MM.1S (cell line): ENCODE measurements around the gene KRTAP12-3.
"Not testable (repeated sequence)": the region's sequence is repeated elsewhere in the genome, so short reads cannot be mapped to it uniquely, and the experiment has no call there.

ENCODE experiments used
- DNase-seq: peaks from one replicate; pipeline ENCODE4 v3.0.0-alpha.2; 2015
- H2AFZ ChIP-seq: fragments of 300-600 bp; sonication (generic); 2 replicates; pipeline ENCODE4 v1.6.0; 2016; ENCODE audit warnings: antibody characterized with exemption, low read length
- H3F3A ChIP-seq: fragments of 300-600 bp; sonication (generic); 2 replicates; pipeline ENCODE4 v1.6.1; 2016; ENCODE audit warnings: mild to moderate bottlenecking, antibody characterized with exemption, low read length, moderate library complexity, mixed read lengths; ENCODE audit not compliant: insufficient read depth
- H3K27ac ChIP-seq: fragments of 300-600 bp; sonication (generic); 2 replicates; pipeline ENCODE4 v1.5.1; 2016; ENCODE audit warnings: mild to moderate bottlenecking, low read length
- H3K27me3 ChIP-seq: fragments of 300-600 bp; sonication (generic); replicated peaks from 2 replicates; pipeline ENCODE4 v1.6.0; 2016; ENCODE audit warnings: low read length; ENCODE audit not compliant: insufficient read depth
- H3K36me3 ChIP-seq: fragments of 300-600 bp; sonication (generic); replicated peaks from 2 replicates; pipeline ENCODE4 v1.6.1; 2016; ENCODE audit warnings: mild to moderate bottlenecking, low read length, mixed read lengths; ENCODE audit not compliant: insufficient read depth
- H3K4me1 ChIP-seq: fragments of 300-600 bp; sonication (generic); 2 replicates; pipeline ENCODE4 v1.6.1; 2016; ENCODE audit warnings: low read length, mixed read lengths
- H3K4me2 ChIP-seq: fragments of 300-600 bp; sonication (generic); 2 replicates; pipeline ENCODE4 v1.6.0; 2016; ENCODE audit warnings: low read depth, low read length
- H3K4me3 ChIP-seq: fragments of 300-600 bp; sonication (generic); 2 replicates; pipeline ENCODE4 v1.5.1; 2016; ENCODE audit warnings: low read length, mixed read lengths
- H3K79me2 ChIP-seq: fragments of 300-600 bp; sonication (generic); 2 replicates; pipeline ENCODE4 v1.6.1; 2016; ENCODE audit warnings: mixed run types, low read length, mixed read lengths
- H3K9ac ChIP-seq: fragments of 300-600 bp; sonication (generic); 2 replicates; pipeline ENCODE4 v1.6.1; 2016; ENCODE audit warnings: low read length, mixed read lengths
- H3K9me2 ChIP-seq: fragments of 300-600 bp; sonication (generic); replicated peaks from 2 replicates; pipeline ENCODE4 v1.6.1; 2016; ENCODE audit warnings: mild to moderate bottlenecking, low read length, mixed read lengths; ENCODE audit not compliant: insufficient read depth
- H3K9me3 ChIP-seq: fragments of 300-600 bp; sonication (generic); replicated peaks from 2 replicates; pipeline ENCODE4 v1.6.1; 2016; ENCODE audit warnings: mild to moderate bottlenecking, low read length, mixed read lengths; ENCODE audit not compliant: insufficient read depth
- H4K20me1 ChIP-seq: fragments of 300-600 bp; sonication (generic); 2 replicates; pipeline ENCODE4 v1.6.1; 2016; ENCODE audit warnings: mild to moderate bottlenecking, low read length, moderate library complexity, mixed read lengths; ENCODE audit not compliant: insufficient read depth
- EZH2 ChIP-seq: fragments of 300-600 bp; sonication (generic); optimal IDR thresholded peaks from 2 replicates; pipeline ENCODE3; 2017; ENCODE audit warnings: low read depth, mild to moderate bottlenecking, antibody characterized with exemption, low read length, mixed read lengths
- EZH2phosphoT487 ChIP-seq: fragments of 300-600 bp; sonication (generic); IDR thresholded peaks from 2 replicates; pipeline ENCODE4 v1.6.1; 2018; ENCODE audit warnings: antibody characterized with exemption, low read length
- TF ChIP-seq, protein P1 (sequence below): fragments of 300-600 bp; sonication (generic); IDR thresholded peaks from 2 replicates; pipeline ENCODE4 v1.5.1; 2016; ENCODE audit warnings: antibody characterized with exemption, low read length, mixed read lengths

The KRTAP12-3 gene

DNA sequence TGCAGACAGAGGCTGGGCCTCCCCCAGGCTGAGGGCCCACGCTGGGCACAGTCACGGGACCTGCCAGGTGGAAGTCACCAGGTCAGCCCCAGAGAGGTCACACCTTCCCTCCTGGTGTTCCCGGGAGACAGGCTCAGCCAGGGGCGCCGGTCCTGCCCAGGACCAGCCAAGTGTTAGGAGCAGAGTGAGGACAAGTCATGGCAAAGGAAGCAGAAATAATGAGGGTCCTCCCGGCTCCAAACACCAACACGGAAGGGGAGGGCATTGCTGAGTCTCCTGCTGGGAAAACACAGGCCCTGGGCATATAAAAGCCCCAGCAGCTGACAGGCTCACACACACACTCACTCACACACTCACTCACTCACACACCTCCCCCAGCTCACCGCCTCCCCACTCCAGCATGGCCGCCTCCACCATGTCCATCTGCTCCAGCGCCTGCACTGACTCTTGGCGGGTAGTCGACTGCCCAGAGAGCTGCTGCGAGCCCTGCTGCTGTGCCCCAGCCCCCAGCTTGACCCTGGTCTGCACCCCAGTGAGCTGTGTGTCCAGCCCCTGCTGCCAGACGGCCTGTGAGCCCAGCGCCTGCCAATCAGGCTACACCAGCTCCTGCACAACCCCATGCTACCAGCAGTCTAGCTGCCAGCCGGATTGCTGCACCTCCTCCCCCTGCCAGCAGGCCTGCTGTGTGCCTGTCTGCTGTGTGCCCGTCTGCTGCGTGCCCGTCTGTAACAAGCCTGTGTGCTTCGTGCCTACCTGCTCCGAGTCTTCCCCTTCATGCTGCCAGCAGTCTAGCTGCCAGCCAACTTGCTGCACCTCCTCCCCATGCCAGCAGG lies 20.5 kb upstream of the KRTAP12-3 start, which contains the start of gene KRTAP10-10:
TSS of gene KRTAP10-10 (plus strand) at position 339 of the 833 bp plus-strand sequence. CDS start at position 401, 62 bp downstream.
- Histone ChIP-seq H3K9me2 (no peaks in the 10 kb centered on the region), H3K9ac (no peak within 1 kb of the TSS), H3K36me3 (no peaks in the 10 kb centered on the region), H2AFZ (no peak within 1 kb of the TSS), H3K27me3 (peaks cover 80% of the 10 kb centered on the region), H3K27ac (no peak within 1 kb of the TSS), H3K79me2 (no peaks in the 10 kb centered on the region), H3K4me2 (no peak within 1 kb of the TSS), H3K9me3 (no peaks in the 10 kb centered on the region), H3F3A (no peaks in the 10 kb centered on the region), H4K20me1 (no peaks in the 10 kb centered on the region), H3K4me3 (no peak within 1 kb of the TSS), H3K4me1 (no peaks in the 10 kb centered on the region)
- TF ChIP-seq EZH2phosphoT487 (no peak), EZH2 (no peak)
- TF ChIP-seq, protein P1, sequence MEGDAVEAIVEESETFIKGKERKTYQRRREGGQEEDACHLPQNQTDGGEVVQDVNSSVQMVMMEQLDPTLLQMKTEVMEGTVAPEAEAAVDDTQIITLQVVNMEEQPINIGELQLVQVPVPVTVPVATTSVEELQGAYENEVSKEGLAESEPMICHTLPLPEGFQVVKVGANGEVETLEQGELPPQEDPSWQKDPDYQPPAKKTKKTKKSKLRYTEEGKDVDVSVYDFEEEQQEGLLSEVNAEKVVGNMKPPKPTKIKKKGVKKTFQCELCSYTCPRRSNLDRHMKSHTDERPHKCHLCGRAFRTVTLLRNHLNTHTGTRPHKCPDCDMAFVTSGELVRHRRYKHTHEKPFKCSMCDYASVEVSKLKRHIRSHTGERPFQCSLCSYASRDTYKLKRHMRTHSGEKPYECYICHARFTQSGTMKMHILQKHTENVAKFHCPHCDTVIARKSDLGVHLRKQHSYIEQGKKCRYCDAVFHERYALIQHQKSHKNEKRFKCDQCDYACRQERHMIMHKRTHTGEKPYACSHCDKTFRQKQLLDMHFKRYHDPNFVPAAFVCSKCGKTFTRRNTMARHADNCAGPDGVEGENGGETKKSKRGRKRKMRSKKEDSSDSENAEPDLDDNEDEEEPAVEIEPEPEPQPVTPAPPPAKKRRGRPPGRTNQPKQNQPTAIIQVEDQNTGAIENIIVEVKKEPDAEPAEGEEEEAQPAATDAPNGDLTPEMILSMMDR: no peak
- no peak for DNase-seq

DNA sequence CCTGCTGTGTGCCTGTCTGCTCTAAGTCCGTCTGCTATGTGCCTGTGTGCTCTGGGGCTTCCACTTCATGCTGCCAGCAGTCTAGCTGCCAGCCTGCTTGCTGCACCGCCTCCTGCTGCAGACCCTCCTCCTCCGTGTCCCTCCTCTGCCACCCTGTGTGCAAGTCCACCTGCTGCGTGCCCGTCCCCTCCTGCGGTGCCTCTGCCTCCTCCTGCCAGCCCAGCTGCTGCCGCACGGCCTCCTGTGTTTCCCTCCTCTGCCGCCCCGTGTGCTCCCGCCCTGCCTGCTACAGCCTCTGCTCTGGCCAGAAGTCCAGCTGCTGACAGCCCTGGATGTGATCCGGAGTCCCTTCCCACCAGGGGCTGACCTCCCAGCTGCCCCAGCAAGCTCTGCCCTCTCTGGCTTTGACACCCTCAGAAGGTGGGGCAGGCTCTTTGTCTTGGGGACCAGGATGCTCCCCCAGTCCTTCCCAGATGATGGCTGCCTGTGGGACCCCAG lies 19.8 kb upstream of the KRTAP12-3 start:
- not testable (repeated sequence) for H3K9ac ChIP-seq, H4K20me1 ChIP-seq, H3K27ac ChIP-seq, DNase-seq, H3K4me1 ChIP-seq, H3F3A ChIP-seq, H3K9me2 ChIP-seq, H3K36me3 ChIP-seq, H2AFZ ChIP-seq, H3K4me2 ChIP-seq, H3K9me3 ChIP-seq, H3K4me3 ChIP-seq, H3K79me2 ChIP-seq
- peaks cover 79% of the 10 kb centered on the region for H3K27me3 ChIP-seq

DNA sequence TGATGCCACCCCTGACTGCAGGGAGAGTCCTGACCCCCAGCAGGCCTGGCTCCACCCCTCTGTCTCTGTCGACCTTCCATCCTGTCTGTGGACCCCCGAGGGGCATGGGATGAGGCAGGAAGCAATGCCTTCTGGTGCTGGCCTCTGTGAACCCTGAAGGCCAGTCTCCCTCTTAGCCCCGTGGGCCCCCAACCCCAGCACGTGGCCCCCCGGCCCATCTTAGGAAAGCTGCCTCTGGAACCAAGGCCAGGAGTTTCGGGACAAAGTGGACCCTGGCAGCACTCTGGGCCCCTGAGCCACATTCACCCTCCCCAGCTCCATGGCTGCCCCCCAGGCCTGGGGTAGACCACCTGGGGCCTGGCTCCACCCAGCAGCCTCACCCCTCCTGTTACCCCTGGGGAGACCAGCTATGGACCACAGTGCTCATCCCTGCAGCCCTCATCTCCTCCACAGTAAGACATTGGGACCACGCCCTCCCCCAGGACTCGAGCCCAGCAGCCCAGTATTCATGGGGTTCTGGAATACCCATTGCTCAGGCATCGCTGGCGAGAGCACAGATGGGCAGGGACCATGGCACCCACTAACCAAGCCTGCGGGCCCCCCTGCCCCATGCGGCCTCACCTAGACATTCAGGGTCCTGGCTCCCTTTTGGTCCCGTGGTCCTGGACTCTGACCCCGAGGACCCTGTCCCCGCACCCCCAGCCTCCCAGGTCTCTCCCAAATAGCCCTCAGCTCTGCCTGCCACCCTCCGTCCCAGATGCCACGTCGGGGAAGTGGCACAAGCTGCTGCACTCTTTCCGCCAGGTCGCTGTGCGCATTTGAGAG lies 19.0 kb upstream of the KRTAP12-3 start:
- H4K20me1 ChIP-seq, H3K4me2 ChIP-seq, H3K36me3 ChIP-seq, H3K27ac ChIP-seq, H3K9me2 ChIP-seq, DNase-seq, H3K4me3 ChIP-seq, H3K79me2 ChIP-seq, H3F3A ChIP-seq, H3K9me3 ChIP-seq, H3K9ac ChIP-seq, H3K4me1 ChIP-seq, H2AFZ ChIP-seq: not testable (repeated sequence)
- peaks cover 79% of the 10 kb centered on the region for H3K27me3 ChIP-seq

DNA sequence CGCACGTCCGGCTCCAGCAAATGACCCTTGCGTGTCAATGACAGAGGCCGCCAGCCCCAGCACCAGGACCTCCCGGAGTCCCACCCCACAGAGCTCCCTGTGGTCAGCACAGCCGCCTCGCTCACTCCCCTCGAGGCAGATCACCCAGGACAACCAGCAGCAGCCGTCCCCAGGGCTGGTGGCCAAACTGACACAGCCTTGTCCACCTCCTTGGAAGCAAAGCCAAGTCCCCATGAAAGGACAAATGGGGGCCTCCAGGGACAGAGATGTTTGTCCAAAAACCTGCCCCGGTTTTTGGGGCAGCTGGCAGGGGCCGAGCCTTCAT lies 18.4 kb upstream of the KRTAP12-3 start:
- TF ChIP-seq EZH2: no peak
- TF ChIP-seq, protein P1: no peak
- TF ChIP-seq EZH2phosphoT487: no peak
- Histone ChIP-seq H4K20me1 (no peaks in the 10 kb centered on the region), H3K36me3 (no peaks in the 10 kb centered on the region), H3K4me1 (no peaks in the 10 kb centered on the region), H3K4me3 (no peak overlapping the region), H3F3A (no peaks in the 10 kb centered on the region), H3K79me2 (no peaks in the 10 kb centered on the region), H3K27me3 (peaks cover 79% of the 10 kb centered on the region), H3K9me3 (no peaks in the 10 kb centered on the region), H3K4me2 (no peak overlapping the region), H2AFZ (no peak overlapping the region), H3K27ac (no peak overlapping the region), H3K9me2 (no peaks in the 10 kb centered on the region), H3K9ac (no peak overlapping the region)
- no peak for DNase-seq
